ENCODE measurements around the gene CREB3L4.
A peak's percentile ranks its signal among the peaks of the same experiment; 100 is the strongest.

The CREB3L4 gene

DNA sequence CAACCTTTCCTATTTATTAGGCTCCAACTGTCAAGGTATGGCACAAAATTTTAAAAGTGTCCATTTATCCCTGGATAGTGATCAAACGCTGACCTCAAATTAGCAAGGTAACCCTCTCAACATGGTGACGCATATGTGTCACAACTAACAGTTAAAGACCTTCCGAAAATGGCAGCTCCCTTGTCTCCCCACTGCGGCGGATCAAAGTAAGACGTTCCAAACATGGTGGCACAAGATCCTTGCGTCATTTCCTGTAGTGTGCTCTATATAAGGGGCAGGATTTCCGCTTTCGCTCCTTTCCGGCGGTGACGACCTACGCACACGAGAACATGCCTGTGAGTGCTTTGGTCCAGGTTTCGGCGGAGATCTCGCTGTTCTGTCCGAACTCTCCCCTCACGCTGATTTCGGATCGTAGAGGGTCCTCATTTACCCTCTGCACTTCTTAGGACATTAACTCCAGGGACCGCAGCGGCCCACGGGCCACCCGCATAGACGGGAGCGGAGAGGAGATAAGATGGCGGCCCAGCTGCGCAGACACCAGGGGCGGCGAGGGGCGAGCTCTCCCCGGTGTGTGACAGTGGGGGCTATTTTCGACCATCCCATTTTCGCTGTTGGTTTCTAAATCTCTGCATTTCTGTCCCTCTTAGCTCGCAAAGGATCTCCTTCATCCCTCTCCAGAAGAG lies 22.9 kb downstream of the CREB3L4 start, which contains the start of gene RPS27 (continued):
- TF ChIP-seq, protein P1, sequence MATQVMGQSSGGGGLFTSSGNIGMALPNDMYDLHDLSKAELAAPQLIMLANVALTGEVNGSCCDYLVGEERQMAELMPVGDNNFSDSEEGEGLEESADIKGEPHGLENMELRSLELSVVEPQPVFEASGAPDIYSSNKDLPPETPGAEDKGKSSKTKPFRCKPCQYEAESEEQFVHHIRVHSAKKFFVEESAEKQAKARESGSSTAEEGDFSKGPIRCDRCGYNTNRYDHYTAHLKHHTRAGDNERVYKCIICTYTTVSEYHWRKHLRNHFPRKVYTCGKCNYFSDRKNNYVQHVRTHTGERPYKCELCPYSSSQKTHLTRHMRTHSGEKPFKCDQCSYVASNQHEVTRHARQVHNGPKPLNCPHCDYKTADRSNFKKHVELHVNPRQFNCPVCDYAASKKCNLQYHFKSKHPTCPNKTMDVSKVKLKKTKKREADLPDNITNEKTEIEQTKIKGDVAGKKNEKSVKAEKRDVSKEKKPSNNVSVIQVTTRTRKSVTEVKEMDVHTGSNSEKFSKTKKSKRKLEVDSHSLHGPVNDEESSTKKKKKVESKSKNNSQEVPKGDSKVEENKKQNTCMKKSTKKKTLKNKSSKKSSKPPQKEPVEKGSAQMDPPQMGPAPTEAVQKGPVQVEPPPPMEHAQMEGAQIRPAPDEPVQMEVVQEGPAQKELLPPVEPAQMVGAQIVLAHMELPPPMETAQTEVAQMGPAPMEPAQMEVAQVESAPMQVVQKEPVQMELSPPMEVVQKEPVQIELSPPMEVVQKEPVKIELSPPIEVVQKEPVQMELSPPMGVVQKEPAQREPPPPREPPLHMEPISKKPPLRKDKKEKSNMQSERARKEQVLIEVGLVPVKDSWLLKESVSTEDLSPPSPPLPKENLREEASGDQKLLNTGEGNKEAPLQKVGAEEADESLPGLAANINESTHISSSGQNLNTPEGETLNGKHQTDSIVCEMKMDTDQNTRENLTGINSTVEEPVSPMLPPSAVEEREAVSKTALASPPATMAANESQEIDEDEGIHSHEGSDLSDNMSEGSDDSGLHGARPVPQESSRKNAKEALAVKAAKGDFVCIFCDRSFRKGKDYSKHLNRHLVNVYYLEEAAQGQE (tag by site-specific recombination; IDR thresholded peaks at IDR 0.05): peak; percentile 73
- TF ChIP-seq, protein P2, sequence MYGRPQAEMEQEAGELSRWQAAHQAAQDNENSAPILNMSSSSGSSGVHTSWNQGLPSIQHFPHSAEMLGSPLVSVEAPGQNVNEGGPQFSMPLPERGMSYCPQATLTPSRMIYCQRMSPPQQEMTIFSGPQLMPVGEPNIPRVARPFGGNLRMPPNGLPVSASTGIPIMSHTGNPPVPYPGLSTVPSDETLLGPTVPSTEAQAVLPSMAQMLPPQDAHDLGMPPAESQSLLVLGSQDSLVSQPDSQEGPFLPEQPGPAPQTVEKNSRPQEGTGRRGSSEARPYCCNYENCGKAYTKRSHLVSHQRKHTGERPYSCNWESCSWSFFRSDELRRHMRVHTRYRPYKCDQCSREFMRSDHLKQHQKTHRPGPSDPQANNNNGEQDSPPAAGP (tag by site-specific recombination; IDR thresholded peaks at IDR 0.05): peak; percentile 83; the same call in 1 of the 2 replicates
- TF ChIP-seq, protein P3, sequence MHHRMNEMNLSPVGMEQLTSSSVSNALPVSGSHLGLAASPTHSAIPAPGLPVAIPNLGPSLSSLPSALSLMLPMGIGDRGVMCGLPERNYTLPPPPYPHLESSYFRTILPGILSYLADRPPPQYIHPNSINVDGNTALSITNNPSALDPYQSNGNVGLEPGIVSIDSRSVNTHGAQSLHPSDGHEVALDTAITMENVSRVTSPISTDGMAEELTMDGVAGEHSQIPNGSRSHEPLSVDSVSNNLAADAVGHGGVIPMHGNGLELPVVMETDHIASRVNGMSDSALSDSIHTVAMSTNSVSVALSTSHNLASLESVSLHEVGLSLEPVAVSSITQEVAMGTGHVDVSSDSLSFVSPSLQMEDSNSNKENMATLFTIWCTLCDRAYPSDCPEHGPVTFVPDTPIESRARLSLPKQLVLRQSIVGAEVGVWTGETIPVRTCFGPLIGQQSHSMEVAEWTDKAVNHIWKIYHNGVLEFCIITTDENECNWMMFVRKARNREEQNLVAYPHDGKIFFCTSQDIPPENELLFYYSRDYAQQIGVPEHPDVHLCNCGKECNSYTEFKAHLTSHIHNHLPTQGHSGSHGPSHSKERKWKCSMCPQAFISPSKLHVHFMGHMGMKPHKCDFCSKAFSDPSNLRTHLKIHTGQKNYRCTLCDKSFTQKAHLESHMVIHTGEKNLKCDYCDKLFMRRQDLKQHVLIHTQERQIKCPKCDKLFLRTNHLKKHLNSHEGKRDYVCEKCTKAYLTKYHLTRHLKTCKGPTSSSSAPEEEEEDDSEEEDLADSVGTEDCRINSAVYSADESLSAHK (tag by site-specific recombination; IDR thresholded peaks at IDR 0.05): 0 out of 2 replicates have a peak, but pooled peaks have one; percentile 16
- TF ChIP-seq, protein P4, sequence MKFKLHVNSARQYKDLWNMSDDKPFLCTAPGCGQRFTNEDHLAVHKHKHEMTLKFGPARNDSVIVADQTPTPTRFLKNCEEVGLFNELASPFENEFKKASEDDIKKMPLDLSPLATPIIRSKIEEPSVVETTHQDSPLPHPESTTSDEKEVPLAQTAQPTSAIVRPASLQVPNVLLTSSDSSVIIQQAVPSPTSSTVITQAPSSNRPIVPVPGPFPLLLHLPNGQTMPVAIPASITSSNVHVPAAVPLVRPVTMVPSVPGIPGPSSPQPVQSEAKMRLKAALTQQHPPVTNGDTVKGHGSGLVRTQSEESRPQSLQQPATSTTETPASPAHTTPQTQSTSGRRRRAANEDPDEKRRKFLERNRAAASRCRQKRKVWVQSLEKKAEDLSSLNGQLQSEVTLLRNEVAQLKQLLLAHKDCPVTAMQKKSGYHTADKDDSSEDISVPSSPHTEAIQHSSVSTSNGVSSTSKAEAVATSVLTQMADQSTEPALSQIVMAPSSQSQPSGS (tag by site-specific recombination; IDR thresholded peaks at IDR 0.05; ENCODE audit: low read depth): peak; percentile 85
- TF ChIP-seq, protein P5, sequence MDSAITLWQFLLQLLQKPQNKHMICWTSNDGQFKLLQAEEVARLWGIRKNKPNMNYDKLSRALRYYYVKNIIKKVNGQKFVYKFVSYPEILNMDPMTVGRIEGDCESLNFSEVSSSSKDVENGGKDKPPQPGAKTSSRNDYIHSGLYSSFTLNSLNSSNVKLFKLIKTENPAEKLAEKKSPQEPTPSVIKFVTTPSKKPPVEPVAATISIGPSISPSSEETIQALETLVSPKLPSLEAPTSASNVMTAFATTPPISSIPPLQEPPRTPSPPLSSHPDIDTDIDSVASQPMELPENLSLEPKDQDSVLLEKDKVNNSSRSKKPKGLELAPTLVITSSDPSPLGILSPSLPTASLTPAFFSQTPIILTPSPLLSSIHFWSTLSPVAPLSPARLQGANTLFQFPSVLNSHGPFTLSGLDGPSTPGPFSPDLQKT (IDR thresholded peaks at IDR 0.05; ENCODE audit: borderline replicate concordance, low read depth, low read length): peak; percentile 81
- no peak for TF ChIP-seq ZNF544 (tag by site-specific recombination; IDR thresholded peaks at IDR 0.05)
- TF ChIP-seq BCL11B (tag by site-specific recombination; IDR thresholded peaks at IDR 0.05; ENCODE audit: low read depth): no peak
- no peak for TF ChIP-seq ZNF548 (tag by site-specific recombination; IDR thresholded peaks at IDR 0.05)
- peak; percentile 78 for TF ChIP-seq ZEB2 (tag by site-specific recombination; IDR thresholded peaks at IDR 0.05)
- TF ChIP-seq ZNF626 (tag by site-specific recombination; IDR thresholded peaks at IDR 0.05): no peak
- peak; percentile 90; the same call in 1 of the 2 replicates for TF ChIP-seq ZNF76 (tag by site-specific recombination; IDR thresholded peaks at IDR 0.05; ENCODE audit: borderline replicate concordance, low read depth)
- no peak for TF ChIP-seq ZNF549 (tag by site-specific recombination; IDR thresholded peaks at IDR 0.05)
- TF ChIP-seq TCF7L2 (IDR thresholded peaks at IDR 0.05; ENCODE audit: borderline replicate concordance, low read depth, low read length): peak; percentile 100
- TF ChIP-seq ZXDB (tag by site-specific recombination; IDR thresholded peaks at IDR 0.05): peak; percentile 94
- TF ChIP-seq ZNF777 (tag by site-specific recombination; IDR thresholded peaks at IDR 0.05; ENCODE audit: borderline replicate concordance): peak; percentile 46; the same call in 1 of the 2 replicates
- TF ChIP-seq, protein P6, sequence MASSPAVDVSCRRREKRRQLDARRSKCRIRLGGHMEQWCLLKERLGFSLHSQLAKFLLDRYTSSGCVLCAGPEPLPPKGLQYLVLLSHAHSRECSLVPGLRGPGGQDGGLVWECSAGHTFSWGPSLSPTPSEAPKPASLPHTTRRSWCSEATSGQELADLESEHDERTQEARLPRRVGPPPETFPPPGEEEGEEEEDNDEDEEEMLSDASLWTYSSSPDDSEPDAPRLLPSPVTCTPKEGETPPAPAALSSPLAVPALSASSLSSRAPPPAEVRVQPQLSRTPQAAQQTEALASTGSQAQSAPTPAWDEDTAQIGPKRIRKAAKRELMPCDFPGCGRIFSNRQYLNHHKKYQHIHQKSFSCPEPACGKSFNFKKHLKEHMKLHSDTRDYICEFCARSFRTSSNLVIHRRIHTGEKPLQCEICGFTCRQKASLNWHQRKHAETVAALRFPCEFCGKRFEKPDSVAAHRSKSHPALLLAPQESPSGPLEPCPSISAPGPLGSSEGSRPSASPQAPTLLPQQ (tag by site-specific recombination; IDR thresholded peaks at IDR 0.05): peak; percentile 74
- TF ChIP-seq ZNF830 (tag by site-specific recombination; IDR thresholded peaks at IDR 0.05; ENCODE audit: low read depth): no peak
- no peak for TF ChIP-seq ZNF292 (tag by site-specific recombination; IDR thresholded peaks at IDR 0.05; ENCODE audit: borderline replicate concordance, low read depth)
- TF ChIP-seq, protein P7, sequence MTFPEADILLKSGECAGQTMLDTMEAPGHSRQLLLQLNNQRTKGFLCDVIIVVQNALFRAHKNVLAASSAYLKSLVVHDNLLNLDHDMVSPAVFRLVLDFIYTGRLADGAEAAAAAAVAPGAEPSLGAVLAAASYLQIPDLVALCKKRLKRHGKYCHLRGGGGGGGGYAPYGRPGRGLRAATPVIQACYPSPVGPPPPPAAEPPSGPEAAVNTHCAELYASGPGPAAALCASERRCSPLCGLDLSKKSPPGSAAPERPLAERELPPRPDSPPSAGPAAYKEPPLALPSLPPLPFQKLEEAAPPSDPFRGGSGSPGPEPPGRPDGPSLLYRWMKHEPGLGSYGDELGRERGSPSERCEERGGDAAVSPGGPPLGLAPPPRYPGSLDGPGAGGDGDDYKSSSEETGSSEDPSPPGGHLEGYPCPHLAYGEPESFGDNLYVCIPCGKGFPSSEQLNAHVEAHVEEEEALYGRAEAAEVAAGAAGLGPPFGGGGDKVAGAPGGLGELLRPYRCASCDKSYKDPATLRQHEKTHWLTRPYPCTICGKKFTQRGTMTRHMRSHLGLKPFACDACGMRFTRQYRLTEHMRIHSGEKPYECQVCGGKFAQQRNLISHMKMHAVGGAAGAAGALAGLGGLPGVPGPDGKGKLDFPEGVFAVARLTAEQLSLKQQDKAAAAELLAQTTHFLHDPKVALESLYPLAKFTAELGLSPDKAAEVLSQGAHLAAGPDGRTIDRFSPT (tag by site-specific recombination; IDR thresholded peaks at IDR 0.05): no peak
- peak; percentile 94 for TF ChIP-seq ZNF501 (tag by site-specific recombination; IDR thresholded peaks at IDR 0.05)
- TF ChIP-seq GLI4 (tag by site-specific recombination; IDR thresholded peaks at IDR 0.05): no peak
- no peak for TF ChIP-seq IKZF3 (tag by site-specific recombination; IDR thresholded peaks at IDR 0.05)
- peak; percentile 72; the same call in 1 of the 2 replicates for TF ChIP-seq ZNF561 (tag by site-specific recombination; IDR thresholded peaks at IDR 0.05; ENCODE audit: borderline replicate concordance)
- TF ChIP-seq ZBTB8A (tag by site-specific recombination; IDR thresholded peaks at IDR 0.05): peak; percentile 57
- peak; percentile 91 for TF ChIP-seq ZBTB21 (tag by site-specific recombination; IDR thresholded peaks at IDR 0.05)

All from HEK293 (cell line).